Measurements from ENCODE around the gene UBE4A.

DNA sequence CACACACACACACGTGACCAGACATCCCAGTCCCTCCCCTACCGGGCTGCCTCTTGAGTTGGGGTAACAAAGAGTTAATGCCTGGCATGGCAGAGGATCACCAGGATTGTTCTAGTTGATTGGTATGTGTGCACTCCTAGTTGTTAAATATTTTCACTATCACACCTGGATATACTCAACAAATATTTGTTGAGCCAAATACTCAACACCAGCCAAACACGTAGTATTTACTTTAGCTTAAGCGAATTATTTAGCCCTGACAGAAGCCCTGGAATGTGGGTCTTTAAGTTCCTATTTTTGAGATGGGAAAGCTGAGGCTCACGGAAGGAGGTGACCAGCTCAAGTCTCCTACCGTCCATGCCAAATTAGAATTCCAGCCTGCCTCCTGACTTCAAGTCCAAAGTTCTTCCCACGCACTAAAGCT is 44.4 kb upstream of the UBE4A start:
- TF ChIP-seq CTCF (IDR thresholded peaks at IDR 0.05; ENCODE audit: extremely low read depth in 1 of 2, insufficient read depth in 1 of 2, low read depth in 1 of 2, low read length in 2 of 2): no peak
- TF ChIP-seq POLR2A (IDR thresholded peaks at IDR 0.05; ENCODE audit: low read depth, low read length): no peak
- no peak for TF ChIP-seq EZH2 (IDR thresholded peaks at IDR 0.05; ENCODE audit: borderline replicate concordance, low read depth, low read length, severe bottlenecking)
- no peak for TF ChIP-seq POLR2AphosphoS5 (IDR thresholded peaks at IDR 0.05; ENCODE audit: insufficient read depth, low read depth, low read length)
- TF ChIP-seq, protein P1, sequence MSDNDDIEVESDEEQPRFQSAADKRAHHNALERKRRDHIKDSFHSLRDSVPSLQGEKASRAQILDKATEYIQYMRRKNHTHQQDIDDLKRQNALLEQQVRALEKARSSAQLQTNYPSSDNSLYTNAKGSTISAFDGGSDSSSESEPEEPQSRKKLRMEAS (IDR thresholded peaks at IDR 0.05; ENCODE audit: insufficient read depth, insufficient read length): no peak
- no peak for TF ChIP-seq JUN (IDR thresholded peaks at IDR 0.05; ENCODE audit: borderline replicate concordance, insufficient read depth, insufficient read length, low read depth)

Data from endothelial cell of umbilical vein (primary cell).